A549 (cell line): ENCODE results near the gene CYB561D2. TPM values are rescaled to one million over a fixed set of nuclear protein-coding genes. Genes with fewer than 3 reads are reported as not detected.

Experiments
- ATAC-seq, 2 experiments: fragments of 200-7000 bp in 1 of 2; fragments of >200 bp in 1 of 2; cut with Nextera tagmentation in 1 of 2; cut with Tn5 transposase in 1 of 2; 3 replicates each; pipeline versions ENCODE4 v1.8.0 to v1.9.1; 2018 to 2020; ENCODE audit warnings: mild to moderate bottlenecking in 1 of 2, moderate library complexity in 1 of 2
- CTCF ChIA-PET: fragments of 300-600 bp; sonication (Branson Sonifier 250); formaldehyde crosslinking; extraction: SDS; loops from one replicate; lab custom pipeline; 2021; ENCODE audit warnings: antibody characterized with exemption, inconsistent platforms; lab: Yijun Ruan, JAX
- POLR2A ChIA-PET: fragments of 350-600 bp; formaldehyde crosslinking; extraction: SDS; loops from one replicate; lab custom pipeline; 2021; ENCODE audit warnings: antibody characterized with exemption, inconsistent platforms; lab: Yijun Ruan, JAX
- DNase-seq, 2 experiments: peaks; one replicate each; pipeline versions ENCODE4 v3.0.0 to v3.0.0-alpha.2; 2011 to 2016; ENCODE audit warnings: low read depth in 1 of 2, low spot score in 1 of 2
- FAIRE-seq: peaks from 2 replicates; lab custom pipeline; 2011; peaks lifted over from hg19 to GRCh38; lab: Jason Lieb, UNC
- H3K27ac ChIP-seq, 2 experiments: fragments of >200 bp; sonication (Bioruptor Twin); formaldehyde crosslinking; 3 replicates each; pipeline ENCODE4 v1.5.1; 2016 to 2017
- H3K4me1 ChIP-seq: fragments of >200 bp; sonication (Bioruptor Twin); formaldehyde crosslinking; 3 replicates; pipeline ENCODE4 v1.6.1; 2016
- H3K4me2 ChIP-seq: fragments of >200 bp; sonication (Bioruptor Twin); formaldehyde crosslinking; 3 replicates; pipeline ENCODE4 v1.6.1; 2016
- H3K4me3 ChIP-seq: fragments of >200 bp; sonication (Bioruptor Twin); formaldehyde crosslinking; 3 replicates; pipeline ENCODE4 v1.5.1; 2016
- H3K9me3 ChIP-seq: fragments of >200 bp; sonication (Bioruptor Twin); formaldehyde crosslinking; 3 replicates; pipeline ENCODE4 v1.6.1; 2016
- BHLHE40 ChIP-seq: IDR thresholded peaks from 2 replicates; pipeline ENCODE4 v1.6.1; 2012; ENCODE audit warnings: low read depth, low read length, inconsistent platforms
- CBX8 ChIP-seq: fragments of 200-600 bp; sonication (generic); IDR thresholded peaks from 2 replicates; pipeline ENCODE4 v1.6.1; 2016
- CEBPB ChIP-seq, 2 experiments: fragments of >200 bp in 1 of 2; sonication (Bioruptor Twin) in 1 of 2; formaldehyde crosslinking in 1 of 2; IDR thresholded peaks; 2 replicates each; pipeline ENCODE4 v1.6.1; 2012 to 2016
- CTCF ChIP-seq: fragments of >200 bp; sonication (Bioruptor Twin); formaldehyde crosslinking; IDR thresholded peaks from 3 replicates; pipeline ENCODE4 v1.5.1; 2016
- GATA3 ChIP-seq: IDR thresholded peaks from 2 replicates; pipeline ENCODE4 v1.6.1; 2012; ENCODE audit warnings: borderline replicate concordance
- JUNB ChIP-seq: fragments of >200 bp; sonication (Bioruptor Twin); formaldehyde crosslinking; IDR thresholded peaks from 2 replicates; pipeline ENCODE4 v1.6.1; 2016
- MAFK ChIP-seq: fragments of 450-650 bp; IDR thresholded peaks from 2 replicates; pipeline ENCODE4 v1.6.1; 2014; ENCODE audit not compliant: partially characterized antibody
- MAZ ChIP-seq: fragments of 150-350 bp; IDR thresholded peaks from 2 replicates; pipeline ENCODE4 v1.6.1; 2014; ENCODE audit warnings: antibody characterized with exemption, low read depth, low read length, borderline replicate concordance
- MYC ChIP-seq: IDR thresholded peaks from 2 replicates; pipeline ENCODE4 v1.6.1; 2012; ENCODE audit warnings: mild to moderate bottlenecking, inconsistent platforms, low read length, improper control_type of control experiment, borderline replicate concordance
- RAD21 ChIP-seq, 2 experiments: fragments of >200 bp in 1 of 2; sonication (Bioruptor Twin) in 1 of 2; formaldehyde crosslinking in 1 of 2; IDR thresholded peaks in 1 of 2; conservative IDR thresholded peaks in 1 of 2; 2 replicates in 1 of 2; 3 replicates in 1 of 2; pipeline ENCODE4 v1.6.1; 2012 to 2018; ENCODE audit warnings: inconsistent platforms in 1 of 2
- RNF2 ChIP-seq: fragments of 200-600 bp; sonication (generic); IDR thresholded peaks from 2 replicates; pipeline ENCODE4 v1.6.1; 2016; ENCODE audit warnings: low read depth, mild to moderate bottlenecking, antibody characterized with exemption, moderate library complexity, borderline replicate concordance
- WGBS: methylation state at CpG from one replicate; pipeline ENCODE4 v1.1.6; 2017; ENCODE audit errors: missing lambda C conversion rate; 5-methylcytosine and 5-hydroxymethylcytosine counted together
- polyA plus RNA-seq, 4 experiments: library from polyadenylated mRNA; depleted of rRNA in 3 of 4; stranded (reverse); fragments of >200 nt; fragmentation: RNase III in 1 of 4; extraction: RNeasy Plus Mini Kit Qiagen cat#74134 plus additional on column Dnase treatment in 1 of 4; gene quantifications; 2 replicates in 3 of 4; 3 replicates in 1 of 4; pipeline ENCODE4 v1.2.3, GENCODE V29; 2011 to 2017
- TF ChIP-seq, protein P1 (sequence below): fragments of >200 bp; sonication (Bioruptor Twin); formaldehyde crosslinking; IDR thresholded peaks from 2 replicates; pipeline ENCODE4 v1.6.1; 2016
- TF ChIP-seq, protein P2 (sequence below): IDR thresholded peaks from 2 replicates; pipeline ENCODE4 v1.6.1; 2012; ENCODE audit warnings: low read depth, borderline replicate concordance

Gene CYB561D2
- polyA plus RNA-seq, 2 of the 4 experiments (the other 2 are of a cell fraction), result 14.4 to 17.7 TPM

- no peak for FAIRE-seq
- ChIA-PET POLR2A (no interaction called here), CTCF (no interaction called here)
- H3K9me3 ChIP-seq, result no peaks in the 10 kb centered on the region
- no peak for DNase-seq
- H3K27ac ChIP-seq, result no peak overlapping the region
- no CpG with 5 or more reads among the region's 8 CpGs for WGBS
- H3K4me3 ChIP-seq, result no peak overlapping the region
- no peak for ATAC-seq
- TF ChIP-seq BHLHE40 (no peak), MYC (no peak)
- H3K4me1 ChIP-seq, result peaks cover 9% of the 10 kb centered on the region; the same call in 2 of the 3 replicates
- no peak overlapping the region for H3K4me2 ChIP-seq
Measured at GRCh38 chr3:50372349-50372748, 21.7 kb downstream of the CYB561D2 start.

DNA sequence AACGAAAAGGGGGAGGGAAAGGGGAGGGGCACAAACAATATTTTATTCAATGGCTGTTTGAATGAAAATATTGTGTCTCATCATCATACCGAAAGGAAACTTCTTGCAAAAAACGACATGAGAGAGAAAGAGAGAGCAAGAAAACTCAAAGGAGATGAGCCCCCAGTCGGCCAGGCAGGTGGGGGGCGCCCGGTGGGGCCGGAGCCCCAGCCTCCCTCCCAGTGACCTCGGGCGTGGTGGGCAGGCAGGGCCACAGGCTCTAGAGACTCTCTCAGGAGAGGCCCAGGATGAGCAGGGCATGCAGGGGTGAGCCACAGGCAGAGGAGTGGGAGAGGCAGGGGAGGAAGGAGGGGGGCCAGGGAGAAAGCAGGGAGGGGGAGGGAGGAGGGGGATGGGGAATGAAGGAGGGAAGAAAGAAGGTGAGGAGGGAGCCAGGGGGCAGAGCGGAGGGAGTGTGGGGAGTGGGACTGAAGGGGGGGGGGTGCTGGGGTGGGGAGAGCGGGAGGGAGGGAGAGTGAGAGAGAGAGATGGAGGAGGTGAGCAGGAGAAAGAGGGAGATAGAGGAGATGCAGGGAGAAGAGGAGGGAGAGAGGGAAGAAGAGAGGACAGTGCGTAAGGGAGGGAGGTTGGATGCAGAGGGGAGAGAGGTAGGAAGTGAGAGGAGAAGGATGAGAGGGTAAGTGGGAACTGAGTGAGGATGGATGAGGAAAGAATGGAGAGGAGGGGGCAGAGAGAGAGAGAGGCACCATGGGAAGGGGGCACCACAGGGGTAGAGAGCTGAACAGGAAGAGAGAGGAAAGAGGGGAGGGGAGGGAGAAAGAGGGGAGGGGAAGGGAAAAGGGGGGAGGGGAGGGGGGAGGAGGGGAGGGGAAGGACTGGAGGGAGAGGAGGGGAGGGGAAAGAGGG, 22.7 kb downstream of the CYB561D2 start:
- no peak overlapping the region for H3K27ac ChIP-seq
- CTCF ChIA-PET, result no interaction called here
- H3K4me3 ChIP-seq, result no peak overlapping the region
- no peaks in the 10 kb centered on the region for H3K9me3 ChIP-seq
- 34% methylated on average over 10 of the region's 12 CpGs for WGBS
- H3K4me1 ChIP-seq, result peaks cover 9% of the 10 kb centered on the region; the same call in 2 of the 3 replicates
- FAIRE-seq (no peak), DNase-seq (no peak), ATAC-seq (no peak)
- POLR2A ChIA-PET, result no interaction called here
- no peak overlapping the region for H3K4me2 ChIP-seq
- TF ChIP-seq CEBPB (IDR thresholded peaks at IDR 0.05), result no peak
- TF ChIP-seq CTCF, result no peak
- no peak for TF ChIP-seq CBX8
- TF ChIP-seq MAZ, result no peak
- TF ChIP-seq GATA3, result no peak
- TF ChIP-seq RAD21 (conservative IDR thresholded peaks at IDR 0.05 in 1 of 2, IDR thresholded peaks at IDR 0.05 in 1 of 2), result no peak
- TF ChIP-seq JUNB, result no peak
- TF ChIP-seq, protein P1, sequence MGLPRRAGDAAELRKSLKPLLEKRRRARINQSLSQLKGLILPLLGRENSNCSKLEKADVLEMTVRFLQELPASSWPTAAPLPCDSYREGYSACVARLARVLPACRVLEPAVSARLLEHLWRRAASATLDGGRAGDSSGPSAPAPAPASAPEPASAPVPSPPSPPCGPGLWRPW, result no peak

- peaks cover 9% of the 10 kb centered on the region; the same call in 2 of the 3 replicates for H3K4me1 ChIP-seq
- no peak for FAIRE-seq
Measured at GRCh38 chr3:50374363-50375257, 23.9 kb downstream of the CYB561D2 start.

More at GRCh38 chr3:50374363-50375257, 23.9 kb downstream of the CYB561D2 start:
- no peak for DNase-seq
- Histone ChIP-seq H3K27ac (no peak overlapping the region), H3K4me3 (no peak overlapping the region), H3K9me3 (no peaks in the 10 kb centered on the region), H3K4me2 (no peak overlapping the region)
- WGBS, result 43% methylated on average over 15 of the region's 22 CpGs
- peak in 1 of 2 experiments; percentile 39; a peak in 3 of 6 replicates for ATAC-seq
- ChIA-PET CTCF (no interaction called here), POLR2A (no interaction called here)
- TF ChIP-seq BHLHE40 (no peak), MAFK (peak; percentile 43), RNF2 (no peak)
- TF ChIP-seq, protein P2, sequence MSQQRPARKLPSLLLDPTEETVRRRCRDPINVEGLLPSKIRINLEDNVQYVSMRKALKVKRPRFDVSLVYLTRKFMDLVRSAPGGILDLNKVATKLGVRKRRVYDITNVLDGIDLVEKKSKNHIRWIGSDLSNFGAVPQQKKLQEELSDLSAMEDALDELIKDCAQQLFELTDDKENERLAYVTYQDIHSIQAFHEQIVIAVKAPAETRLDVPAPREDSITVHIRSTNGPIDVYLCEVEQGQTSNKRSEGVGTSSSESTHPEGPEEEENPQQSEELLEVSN, result no peak
- TF ChIP-seq, all 56 proteins: peak for 1
